ENCODE results near the gene LARP4B. TPM values are rescaled to one million over a fixed set of nuclear protein-coding genes. Genes with fewer than 3 reads are reported as not detected.

Gene LARP4B
- total and polyA plus RNA-seq, 2 donors (not counting 1 experiment from before 2014, with no cell fraction given) = 35.6 to 129 TPM

DNA sequence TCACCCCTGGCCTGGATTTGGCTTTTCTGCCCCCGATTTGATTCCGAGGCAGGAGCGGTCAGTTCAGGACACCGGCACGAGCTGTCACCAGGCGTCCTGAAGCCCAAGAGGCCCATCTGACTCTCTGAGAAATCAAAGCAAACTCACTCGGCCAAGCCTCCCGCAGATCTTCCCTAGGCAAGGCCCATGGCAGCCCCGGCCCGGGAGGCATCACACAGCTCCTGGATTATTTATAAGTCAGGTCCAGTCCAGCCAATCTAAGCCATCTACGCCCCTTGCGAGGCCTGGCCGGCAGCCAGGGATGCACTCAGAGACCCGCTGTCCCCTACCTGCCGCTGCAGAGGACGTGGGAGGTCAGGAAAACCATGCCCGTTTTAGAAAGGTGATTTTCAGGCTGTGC is 154.7 kb downstream of the LARP4B start:
- Histone ChIP-seq H3K4me1 (ENCODE audit: control insufficient read depth in 2 of 2, insufficient read depth in 2 of 2, low read length in 2 of 2) (no peaks in the 10 kb centered on the region), H4K20me1 (ENCODE audit: control insufficient read depth, insufficient read depth, low read length, poor library complexity, severe bottlenecking) (no peaks in the 10 kb centered on the region), H3K9ac (ENCODE audit: low read length) (no peak overlapping the region), H3K79me2 (ENCODE audit: control insufficient read depth, insufficient read depth, low read length) (no peaks in the 10 kb centered on the region), H3K27me3 (replicated peaks in 1 of 4; ENCODE audit: control extremely low read depth in 1 of 4, control insufficient read depth in 3 of 4, insufficient read depth in 4 of 4, low read length in 3 of 4) (peaks cover 0 to 6% (median 0%) of the 10 kb centered on the region in 4 experiments), H3K36me3 (replicated peaks in 1 of 2; ENCODE audit: control extremely low read depth in 1 of 2, control insufficient read depth in 1 of 2, extremely low read depth in 1 of 2, insufficient read depth in 2 of 2, low read length in 1 of 2) (no peaks in the 10 kb centered on the region), H3K9me3 (ENCODE audit: control extremely low read depth in 1 of 3, control insufficient read depth in 2 of 3, insufficient read depth in 1 of 3, low read length in 2 of 3) (peaks cover 0 to 21% (median 0%) of the 10 kb centered on the region in 3 donors), H2AFZ (ENCODE audit: insufficient read depth, low read depth, low read length, poor library complexity, severe bottlenecking) (no peak overlapping the region), H3K4me3 (ENCODE audit: control extremely low read depth in 1 of 5, extremely low read depth in 1 of 5, insufficient read depth in 1 of 5, low read depth in 2 of 5, low read length in 4 of 5) (no peak overlapping the region), H3K27ac (ENCODE audit: low read length in 2 of 2) (no peak overlapping the region), H3K4me2 (replicated peaks; ENCODE audit: low read depth, low read length, poor library complexity, severe bottlenecking) (no peak overlapping the region)
- no peak for TF ChIP-seq EZH2 (IDR thresholded peaks at IDR 0.05; ENCODE audit: borderline replicate concordance, insufficient read depth, low read depth, low read length, poor library complexity, severe bottlenecking)
- no peak for TF ChIP-seq CTCF (IDR thresholded peaks at IDR 0.05)
- no peaks in the 10 kb centered on the region for H3K9me3 Mint-ChIP-seq (ENCODE audit: insufficient read depth)
- ATAC-seq (ENCODE audit: low read depth) = no peak
- ChIA-PET POLR2A (no interaction called here), CTCF (no interaction called here)
- peaks cover 14% of the 10 kb centered on the region for H3K27me3 Mint-ChIP-seq
- no peak overlapping the region for H3K4me3 Mint-ChIP-seq
- WGBS (ENCODE audit: insufficient coverage) = 90% methylated on average over 17 of the region's 17 CpGs
- no peak for DNase-seq
- H3K4me1 Mint-ChIP-seq = no peaks in the 10 kb centered on the region
- H3K27ac Mint-ChIP-seq = no peak overlapping the region
- intact Hi-C loops (cut with micrococcal nuclease) = no loop called here

DNA sequence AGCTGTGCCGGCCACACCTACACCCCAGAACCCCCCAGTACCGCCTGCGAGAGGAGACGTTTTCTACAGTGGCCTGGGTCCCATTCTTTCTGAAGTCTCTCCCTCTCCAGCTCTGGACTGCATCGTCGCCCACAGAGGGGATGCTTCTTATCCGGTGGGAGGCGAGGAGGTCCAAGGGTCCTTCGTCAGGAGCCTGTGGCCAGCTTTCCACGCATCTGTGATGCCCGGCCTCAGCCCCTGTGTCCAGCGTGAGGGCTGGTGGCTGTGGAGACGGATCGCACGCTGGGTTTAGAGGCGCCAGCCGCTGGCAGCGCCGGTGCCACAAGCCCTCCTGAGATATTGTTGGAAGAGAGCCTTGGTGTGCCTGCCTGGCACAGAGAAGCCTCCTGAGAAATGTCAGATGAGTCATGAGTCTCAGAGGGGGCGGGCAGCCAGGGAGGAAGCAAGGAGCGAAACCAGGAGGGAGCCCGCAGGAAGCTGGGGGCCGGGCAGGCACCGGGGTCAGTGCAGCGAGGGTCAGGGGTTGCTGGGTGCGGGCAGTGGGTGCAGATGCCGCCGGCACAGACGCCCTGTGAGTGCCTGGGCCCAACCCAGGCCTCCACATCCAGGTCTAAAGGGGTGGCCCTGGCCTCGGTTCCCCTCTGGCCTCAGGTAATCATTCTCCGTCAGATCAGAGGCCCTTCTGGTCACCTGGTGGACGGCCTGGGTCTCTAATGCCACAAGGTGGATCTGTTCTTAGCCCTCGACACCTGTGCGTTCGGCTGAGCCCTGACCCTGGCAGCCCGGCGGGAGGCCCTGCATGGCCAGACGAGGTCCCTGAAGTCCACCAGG is 156.0 kb downstream of the LARP4B start:
- DNase-seq (no peak), ATAC-seq (ENCODE audit: low read depth) (no peak)
- no peak overlapping the region for H2AFZ ChIP-seq (ENCODE audit: insufficient read depth, low read depth, low read length, poor library complexity, severe bottlenecking)
- ChIA-PET POLR2A (no interaction called here), CTCF (no interaction called here)
- no peak overlapping the region for H3K4me3 ChIP-seq (ENCODE audit: control extremely low read depth in 1 of 5, extremely low read depth in 1 of 5, insufficient read depth in 1 of 5, low read depth in 2 of 5, low read length in 4 of 5)
- no peak for TF ChIP-seq EZH2 (IDR thresholded peaks at IDR 0.05; ENCODE audit: borderline replicate concordance, insufficient read depth, low read depth, low read length, poor library complexity, severe bottlenecking)
- no peak for TF ChIP-seq CTCF (IDR thresholded peaks at IDR 0.05)
- H3K4me2 ChIP-seq (replicated peaks; ENCODE audit: low read depth, low read length, poor library complexity, severe bottlenecking) = no peak overlapping the region
- no peaks in the 10 kb centered on the region for H3K79me2 ChIP-seq (ENCODE audit: control insufficient read depth, insufficient read depth, low read length)
- H3K9me3 ChIP-seq (ENCODE audit: control extremely low read depth in 1 of 3, control insufficient read depth in 2 of 3, insufficient read depth in 1 of 3, low read length in 2 of 3) = peaks cover 0 to 22% (median 0%) of the 10 kb centered on the region in 3 donors
- H3K27me3 ChIP-seq (replicated peaks in 1 of 4; ENCODE audit: control extremely low read depth in 1 of 4, control insufficient read depth in 3 of 4, insufficient read depth in 4 of 4, low read length in 3 of 4) = peaks cover 0 to 6% (median 0%) of the 10 kb centered on the region in 4 experiments
- H3K27me3 Mint-ChIP-seq = peaks cover 6% of the 10 kb centered on the region
- no peaks in the 10 kb centered on the region for H3K4me1 ChIP-seq (ENCODE audit: control insufficient read depth in 2 of 2, insufficient read depth in 2 of 2, low read length in 2 of 2)
- H3K27ac ChIP-seq (ENCODE audit: low read length in 2 of 2) = no peak overlapping the region
- H3K4me3 Mint-ChIP-seq = no peak overlapping the region
- intact Hi-C loops (cut with micrococcal nuclease) = no loop called here
- 90% methylated on average over 38 of the region's 38 CpGs for WGBS (ENCODE audit: insufficient coverage)
- no peak overlapping the region for H3K27ac Mint-ChIP-seq
- no peaks in the 10 kb centered on the region for H3K36me3 ChIP-seq (replicated peaks in 1 of 2; ENCODE audit: control extremely low read depth in 1 of 2, control insufficient read depth in 1 of 2, extremely low read depth in 1 of 2, insufficient read depth in 2 of 2, low read length in 1 of 2)
- H3K4me1 Mint-ChIP-seq = no peaks in the 10 kb centered on the region
- H3K9ac ChIP-seq (ENCODE audit: low read length) = no peak overlapping the region
- H4K20me1 ChIP-seq (ENCODE audit: control insufficient read depth, insufficient read depth, low read length, poor library complexity, severe bottlenecking) = no peaks in the 10 kb centered on the region
- no peaks in the 10 kb centered on the region for H3K9me3 Mint-ChIP-seq (ENCODE audit: insufficient read depth)

Measured in B cell (primary cell).